Activated CD8-positive, alpha-beta T cell treated with anti-CD3 and anti-CD28 coated beads for 36 hours (primary cell): ENCODE measurements around the gene FLOT2. TPM values are rescaled to one million over a fixed set of nuclear protein-coding genes. Genes with fewer than 3 reads are reported as not detected.
A peak's percentile ranks its signal among the peaks of the same experiment; 100 is the strongest.

Experiments
- ATAC-seq: fragments of 200-7000 bp; cut with Tn5 transposase; one replicate; pipeline ENCODE4 v1.10.0; 2021; ENCODE audit warnings: mild to moderate bottlenecking, moderate library complexity
- CTCF ChIA-PET: fragments of 350-600 bp; sonication (Branson Sonifier 250); formaldehyde crosslinking; loops from one replicate; lab custom pipeline; 2021; ENCODE audit warnings: antibody characterized with exemption; lab: Charles Lee
- POLR2A ChIA-PET: fragments of 350-600 bp; sonication (Branson Sonifier 250); formaldehyde crosslinking; loops from one replicate; lab custom pipeline; 2021; ENCODE audit warnings: antibody characterized with exemption; lab: Charles Lee
- DNase-seq: peaks from one replicate; pipeline ENCODE4 v3.0.0-alpha.2; 2020
- H3K27ac Mint-ChIP-seq: one replicate; pipeline ENCODE4 v1.8.0; 2021; ENCODE audit warnings: mild to moderate bottlenecking, mixed read lengths
- H3K27me3 Mint-ChIP-seq: one replicate; pipeline ENCODE4 v1.8.0; 2021; ENCODE audit warnings: mixed read lengths
- H3K36me3 Mint-ChIP-seq: one replicate; pipeline ENCODE4 v1.8.0; 2021; ENCODE audit warnings: low read depth, mixed read lengths
- H3K4me1 Mint-ChIP-seq: one replicate; pipeline ENCODE4 v1.8.0; 2021; ENCODE audit warnings: low read depth, mixed read lengths
- H3K4me3 Mint-ChIP-seq: one replicate; pipeline ENCODE4 v1.8.0; 2021; ENCODE audit warnings: mild to moderate bottlenecking, moderate library complexity, mixed read lengths
- H3K9me3 Mint-ChIP-seq: one replicate; pipeline ENCODE4 v1.8.0; 2021; ENCODE audit warnings: mixed read lengths
- CTCF ChIP-seq: fragments of 200-600 bp; IDR thresholded peaks from one replicate; pipeline ENCODE4 v1.8.0; 2022; ENCODE audit warnings: antibody characterized with exemption, mild to moderate bottlenecking
- intact Hi-C: fragments of 100-400 bp; cut with micrococcal nuclease; formaldehyde crosslinking; loops from one replicate; pipeline ENCODE4 v1.10.0; 2022
- total RNA-seq, 2 experiments: library from RNA; stranded (reverse); gene quantifications; one replicate each; pipeline ENCODE4 v1.2.3, GENCODE V29; 2021

FLOT2 gene
- total RNA-seq, 2 experiments from 2014 or later = 59.7 to 60.1 TPM

GRCh38 chr17:28902819-28903545, 5.4 kb upstream of the FLOT2 start, which contains the start of gene DHRS13:
Gene DHRS13, minus strand, starts transcription at chr17:28903079. Its CDS starts 135 bp downstream, at chr17:28902944.
- ATAC-seq (peak; percentile 95), DNase-seq (peak; percentile 93)
- peak within 1 kb of the TSS; percentile 88 for H3K4me3 Mint-ChIP-seq
- ChIA-PET POLR2A (interaction anchor here (0.7 to 2.6 kb wide), 12 partner anchors 9 to 178 kb away, joined by 3 to 13 read pairs (median 6); partner anchors contain the start of gene NEK8), CTCF (interaction anchor here (0.5 to 9.3 kb wide), 30 partner anchors 8 to 256 kb away, joined by 3 to 61 read pairs (median 4); partner anchors contain the start of genes PHF12 and TLCD1)
- no peaks in the 10 kb centered on the region for H3K27me3 Mint-ChIP-seq
- intact Hi-C loops = loop anchor here (5.0 kb wide), 3 partner anchors 44 to 176 kb away; partner anchors contain the start of genes NEK8 and TLCD1
- peaks cover 31% of the 10 kb centered on the region for H3K4me1 Mint-ChIP-seq
- H3K9me3 Mint-ChIP-seq = no peaks in the 10 kb centered on the region
- H3K36me3 Mint-ChIP-seq = peaks cover 36% of the 10 kb centered on the region
- H3K27ac Mint-ChIP-seq = peak within 1 kb of the TSS; percentile 86
- TF ChIP-seq CTCF = peak; percentile 100

- ATAC-seq (peak; percentile 18), DNase-seq (peak; percentile 70)
- Mint-ChIP-seq H3K27ac (peak overlapping the region; percentile 86), H3K36me3 (peaks cover 41% of the 10 kb centered on the region), H3K27me3 (no peaks in the 10 kb centered on the region), H3K9me3 (no peaks in the 10 kb centered on the region), H3K4me1 (peaks cover 36% of the 10 kb centered on the region), H3K4me3 (peak overlapping the region; percentile 88)
- intact Hi-C loops = loop anchor here (5.0 kb wide), 3 partner anchors 45 to 175 kb away; partner anchors contain the start of genes NEK8 and TLCD1
- ChIA-PET CTCF (interaction anchor here (0.7 to 9.3 kb wide), 25 partner anchors 9 to 255 kb away, joined by 3 to 61 read pairs (median 5); partner anchors contain the start of genes PHF12 and TLCD1), POLR2A (interaction anchor here (0.6 to 2.6 kb wide), 18 partner anchors 9 to 247 kb away, joined by 3 to 13 read pairs (median 4); partner anchors contain the start of genes NEK8 and PHF12)
- TF ChIP-seq CTCF = no peak
Observed at GRCh38 chr17:28901866-28902818, 4.6 kb upstream of the FLOT2 start.

- Mint-ChIP-seq H3K36me3 (peaks cover 41% of the 10 kb centered on the region), H3K4me1 (peaks cover 40% of the 10 kb centered on the region)
- intact Hi-C loops = loop anchor here (5.0 kb wide), 3 partner anchors 46 to 174 kb away; partner anchors contain the start of genes NEK8 and TLCD1
Observed at GRCh38 chr17:28900986-28901726, 3.6 kb upstream of the FLOT2 start.

More at GRCh38 chr17:28900986-28901726, 3.6 kb upstream of the FLOT2 start:
- Mint-ChIP-seq H3K27me3 (no peaks in the 10 kb centered on the region), H3K4me3 (peak overlapping the region; percentile 88), H3K9me3 (no peaks in the 10 kb centered on the region), H3K27ac (peak overlapping the region; percentile 86)
- TF ChIP-seq CTCF = no peak
- ATAC-seq = no peak
- CTCF ChIA-PET = interaction anchor here (1.2 to 9.3 kb wide), 11 partner anchors 10 to 174 kb away, joined by 3 to 61 read pairs (median 8); partner anchors contain the start of genes PHF12 and TLCD1
- no peak for DNase-seq
- POLR2A ChIA-PET = interaction anchor here (0.8 to 2.6 kb wide), 14 partner anchors 8 to 248 kb away, joined by 3 to 13 read pairs (median 4); partner anchors contain the start of genes NEK8 and PHF12
